ENCODE results near the gene ABHD17A.

ABHD17A gene

DNA sequence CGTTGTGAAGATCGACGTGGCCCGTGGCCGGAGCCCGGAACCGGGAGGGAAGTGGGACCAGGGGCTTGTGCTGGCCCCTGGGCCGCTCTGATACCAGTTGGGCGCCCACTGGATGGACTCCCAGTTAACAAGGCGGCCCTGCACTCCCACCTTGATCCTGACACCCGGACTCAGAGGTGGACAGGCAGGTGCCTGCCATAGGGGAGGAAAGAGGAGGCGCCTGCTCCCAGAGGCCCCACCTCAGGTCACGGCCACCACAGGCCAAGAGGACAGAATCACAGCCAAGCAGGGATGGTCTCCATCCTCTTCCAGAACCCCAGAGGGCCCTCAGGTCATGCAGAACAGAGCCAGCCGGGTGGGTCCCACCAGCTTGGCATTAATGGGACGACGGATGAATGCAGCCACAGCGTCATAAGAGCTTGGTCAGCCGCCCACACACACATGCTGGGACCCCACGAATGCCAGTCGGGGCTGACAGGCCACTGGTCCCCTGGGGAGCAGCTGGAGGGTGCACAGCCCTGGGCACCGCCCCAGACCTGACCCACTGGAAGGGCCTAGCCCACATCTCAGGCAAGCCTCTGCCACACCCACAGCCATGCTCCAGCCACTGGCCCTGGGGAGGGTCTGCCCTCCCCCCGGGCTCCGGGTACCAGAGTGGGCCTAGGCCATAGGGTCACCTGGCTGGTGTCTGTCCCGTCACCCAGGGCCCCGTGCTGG lies 12.3 kb downstream of the ABHD17A start:
- peaks cover 9% of the 10 kb centered on the region for H3K36me3 ChIP-seq (replicated peaks)

DNA sequence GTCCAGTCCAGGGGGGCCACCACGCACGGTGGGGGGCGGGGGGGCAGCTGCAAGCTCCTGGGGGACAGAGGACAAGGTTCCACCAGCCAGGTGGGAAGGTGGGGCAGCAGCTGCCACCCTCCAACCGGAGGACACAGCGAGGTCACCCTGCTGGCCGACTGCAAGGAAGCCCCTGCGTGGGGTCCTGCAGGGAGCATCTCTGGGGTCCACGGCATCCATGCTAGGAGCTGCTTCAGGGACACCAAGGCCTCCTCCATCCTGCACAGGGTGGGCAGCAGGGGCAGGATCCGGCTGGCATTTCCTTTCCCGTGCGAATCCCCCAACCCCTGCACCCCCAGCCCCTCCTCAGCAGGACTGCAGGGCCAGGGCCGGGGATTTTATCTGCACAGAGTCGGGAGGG lies 13.7 kb downstream of the ABHD17A start:
- H3K4me1 ChIP-seq: peaks cover 15% of the 10 kb centered on the region
- H3K27me3 ChIP-seq (ENCODE audit: low read depth): no peaks in the 10 kb centered on the region
- peaks cover 9% of the 10 kb centered on the region for H3K36me3 ChIP-seq (replicated peaks)
- no peaks in the 10 kb centered on the region for H3K9me3 ChIP-seq
- DNase-seq (ENCODE audit: low spot score in 2 of 2): no peak
- H3K4me3 ChIP-seq: no peak overlapping the region
- in situ Hi-C loops (cut with MboI; ENCODE audit: low sequenced_read_pairs): no loop called here

More for the DNA sequence above, 12.3 kb downstream of the ABHD17A start:
- Histone ChIP-seq H3K4me3 (peak overlapping the region; percentile 95; the same call in 1 of the 2 replicates), H3K9me3 (no peaks in the 10 kb centered on the region), H3K27me3 (ENCODE audit: low read depth) (no peaks in the 10 kb centered on the region), H3K4me1 (peaks cover 16% of the 10 kb centered on the region)
- in situ Hi-C loops (cut with MboI; ENCODE audit: low sequenced_read_pairs): no loop called here
- DNase-seq (ENCODE audit: low spot score in 2 of 2): no peak

DNA sequence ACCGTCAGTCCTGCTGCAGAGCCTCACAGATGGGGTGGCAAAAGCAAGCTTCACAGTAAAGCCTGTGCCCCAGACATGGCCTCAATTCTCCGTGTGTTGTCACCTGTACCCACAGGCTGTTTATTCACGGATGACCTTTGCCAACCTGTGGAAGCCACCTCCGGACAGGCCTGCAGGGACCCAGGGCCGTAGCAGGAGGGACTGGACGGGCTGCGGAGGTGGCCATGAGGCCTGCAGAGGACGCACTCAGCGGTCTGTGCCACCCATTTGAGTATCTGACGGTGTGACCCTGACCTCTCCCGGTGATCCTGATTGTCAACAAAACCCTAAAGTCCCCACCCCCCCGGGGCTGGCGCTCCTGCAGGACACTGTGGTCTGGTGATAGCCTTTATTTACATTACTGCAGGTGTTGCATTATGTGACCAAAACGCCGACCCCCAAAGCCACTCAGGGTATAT lies 14.1 kb downstream of the ABHD17A start:
- Histone ChIP-seq H3K4me1 (peaks cover 11% of the 10 kb centered on the region), H3K36me3 (replicated peaks) (peaks cover 9% of the 10 kb centered on the region), H3K9me3 (no peaks in the 10 kb centered on the region), H3K4me3 (no peak overlapping the region), H3K27me3 (ENCODE audit: low read depth) (no peaks in the 10 kb centered on the region)
- in situ Hi-C loops (cut with MboI; ENCODE audit: low sequenced_read_pairs): no loop called here
- no peak for DNase-seq (ENCODE audit: low spot score in 2 of 2)

DNA sequence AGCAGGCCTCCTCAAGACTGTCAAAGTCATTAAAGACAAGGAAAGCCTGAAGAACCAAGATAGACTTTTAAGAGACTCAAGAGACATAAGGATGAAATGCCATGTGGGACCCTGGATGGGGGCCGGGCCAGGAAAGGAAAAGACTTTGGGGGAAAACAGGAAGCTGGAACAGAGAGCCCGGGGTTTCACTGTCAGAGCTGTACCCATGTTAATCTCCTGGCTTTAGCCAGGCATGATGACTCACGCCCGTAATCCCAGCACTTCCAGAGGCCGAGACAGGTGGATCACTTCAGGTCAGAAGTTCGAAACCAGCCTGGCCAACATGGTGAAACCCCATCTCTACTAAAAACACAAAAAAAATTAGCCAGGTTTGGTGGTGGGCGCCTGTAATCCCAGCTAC lies 16.3 kb downstream of the ABHD17A start:
- Histone ChIP-seq H3K27me3 (ENCODE audit: low read depth) (no peaks in the 10 kb centered on the region), H3K4me1 (peaks cover 11% of the 10 kb centered on the region), H3K9me3 (no peaks in the 10 kb centered on the region), H3K4me3 (no peak overlapping the region), H3K36me3 (replicated peaks) (peaks cover 9% of the 10 kb centered on the region)
- no peak for DNase-seq (ENCODE audit: low spot score in 2 of 2)
- in situ Hi-C loops (cut with MboI; ENCODE audit: low sequenced_read_pairs): no loop called here

DNA sequence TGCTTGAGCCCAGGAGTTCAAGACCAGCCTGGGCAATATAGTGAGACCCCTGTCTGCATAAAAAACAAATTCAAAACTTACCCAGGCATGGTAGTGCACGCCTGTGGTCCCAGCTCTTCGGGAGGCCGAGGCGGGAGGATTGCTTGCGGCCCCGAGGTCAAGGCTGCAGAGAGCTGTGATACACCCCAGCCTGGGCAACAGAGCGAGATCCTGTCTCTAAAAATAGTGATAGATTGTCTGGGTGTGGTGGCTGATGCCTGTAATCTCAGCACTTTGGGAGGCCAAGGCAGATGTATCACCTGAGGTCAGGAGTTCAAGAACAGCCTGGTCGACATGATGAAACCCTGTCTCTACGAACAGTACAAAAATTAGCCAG lies 18.0 kb downstream of the ABHD17A start:
- H3K4me3 ChIP-seq: no peak overlapping the region
- in situ Hi-C loops (cut with MboI; ENCODE audit: low sequenced_read_pairs): no loop called here
- H3K36me3 ChIP-seq (replicated peaks): no peaks in the 10 kb centered on the region; the same call in 1 of the 2 replicates
- H3K27me3 ChIP-seq (ENCODE audit: low read depth): no peaks in the 10 kb centered on the region
- H3K9me3 ChIP-seq: no peaks in the 10 kb centered on the region
- peaks cover 5% of the 10 kb centered on the region for H3K4me1 ChIP-seq
- no peak for DNase-seq (ENCODE audit: low spot score in 2 of 2)

DNA sequence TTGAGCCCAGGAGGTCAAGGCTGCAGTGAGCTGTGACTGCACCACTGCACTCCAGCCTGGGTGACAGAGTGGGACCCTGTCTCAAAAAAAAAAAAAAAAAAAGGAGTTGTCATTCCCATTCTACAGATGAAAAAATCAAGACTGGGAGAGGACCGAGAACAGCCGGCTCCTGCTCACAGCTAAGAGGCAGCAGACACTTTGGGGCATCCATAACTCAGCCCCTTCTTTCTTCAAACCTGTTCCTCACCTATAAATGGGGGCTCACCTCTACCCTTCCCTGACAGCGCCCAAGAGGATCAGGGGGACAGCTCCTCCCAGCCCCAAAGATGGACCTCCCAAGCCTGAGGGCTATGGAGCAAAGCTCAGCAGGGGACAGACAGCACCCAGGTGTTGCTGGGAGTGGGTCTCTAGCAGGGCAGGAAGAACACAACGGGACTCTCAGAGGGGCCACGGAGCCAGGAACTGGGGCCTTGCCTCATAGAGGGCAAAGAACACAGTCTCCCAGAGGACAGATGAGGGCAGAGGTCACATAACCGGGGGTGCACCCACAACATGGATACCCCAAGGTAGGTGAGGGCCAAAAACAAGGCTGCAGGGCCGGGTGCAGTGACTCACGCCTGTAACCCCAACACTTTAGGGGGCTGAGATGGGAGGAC lies 18.5 kb downstream of the ABHD17A start:
- H3K9me3 ChIP-seq: no peaks in the 10 kb centered on the region
- H3K4me1 ChIP-seq: peaks cover 5% of the 10 kb centered on the region
- no peak for DNase-seq (ENCODE audit: low spot score in 2 of 2)
- no peaks in the 10 kb centered on the region for H3K27me3 ChIP-seq (ENCODE audit: low read depth)
- no peak overlapping the region for H3K4me3 ChIP-seq
- H3K36me3 ChIP-seq (replicated peaks): no peaks in the 10 kb centered on the region; the same call in 1 of the 2 replicates
- in situ Hi-C loops (cut with MboI; ENCODE audit: low sequenced_read_pairs): no loop called here

DNA sequence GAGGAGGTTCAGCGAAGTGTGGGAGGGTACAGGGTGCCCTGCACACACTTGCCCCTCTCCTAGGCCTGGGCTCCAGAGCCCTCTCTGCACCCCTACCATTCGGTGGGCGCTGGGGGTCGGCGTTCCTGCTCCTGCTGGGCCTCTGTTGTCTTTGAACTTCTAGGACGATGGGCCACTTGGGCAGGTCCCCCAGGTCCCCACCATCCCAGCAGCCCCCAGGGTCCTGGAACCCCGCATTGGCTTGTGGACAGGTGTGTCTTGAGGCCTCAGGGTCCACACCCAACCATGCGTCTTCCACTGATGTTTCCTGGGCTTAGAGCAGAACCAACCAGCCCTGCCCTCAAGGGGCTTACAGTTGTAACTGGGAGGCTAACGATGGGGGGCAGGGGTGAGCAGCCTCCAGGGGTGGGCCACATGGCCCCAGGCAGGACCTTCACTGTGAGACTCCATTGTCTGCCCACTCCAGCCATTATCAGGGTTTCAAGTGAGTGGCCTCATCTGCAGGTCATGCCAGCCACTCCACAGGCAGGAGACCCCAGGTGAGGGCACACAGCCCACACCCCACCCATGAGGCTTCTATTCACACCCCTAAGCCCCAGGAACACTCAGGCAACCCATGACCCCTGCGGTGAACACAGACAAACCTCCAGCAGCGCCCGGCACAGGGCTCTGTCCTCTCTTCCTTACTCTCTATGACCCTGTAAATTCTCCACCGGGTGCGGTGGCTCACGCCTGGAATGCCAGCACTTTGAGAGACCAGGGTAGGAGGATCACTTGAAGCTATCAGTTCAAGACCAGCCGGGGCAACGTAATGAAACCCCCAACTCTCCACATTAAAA lies 19.9 kb downstream of the ABHD17A start:
- Histone ChIP-seq H3K27me3 (ENCODE audit: low read depth) (no peaks in the 10 kb centered on the region), H3K4me3 (peak overlapping the region; percentile 75), H3K9me3 (no peaks in the 10 kb centered on the region), H3K36me3 (replicated peaks) (no peaks in the 10 kb centered on the region), H3K4me1 (peaks cover 8% of the 10 kb centered on the region)
- in situ Hi-C loops (cut with MboI; ENCODE audit: low sequenced_read_pairs): no loop called here
- DNase-seq (ENCODE audit: low spot score in 2 of 2): no peak

DNA sequence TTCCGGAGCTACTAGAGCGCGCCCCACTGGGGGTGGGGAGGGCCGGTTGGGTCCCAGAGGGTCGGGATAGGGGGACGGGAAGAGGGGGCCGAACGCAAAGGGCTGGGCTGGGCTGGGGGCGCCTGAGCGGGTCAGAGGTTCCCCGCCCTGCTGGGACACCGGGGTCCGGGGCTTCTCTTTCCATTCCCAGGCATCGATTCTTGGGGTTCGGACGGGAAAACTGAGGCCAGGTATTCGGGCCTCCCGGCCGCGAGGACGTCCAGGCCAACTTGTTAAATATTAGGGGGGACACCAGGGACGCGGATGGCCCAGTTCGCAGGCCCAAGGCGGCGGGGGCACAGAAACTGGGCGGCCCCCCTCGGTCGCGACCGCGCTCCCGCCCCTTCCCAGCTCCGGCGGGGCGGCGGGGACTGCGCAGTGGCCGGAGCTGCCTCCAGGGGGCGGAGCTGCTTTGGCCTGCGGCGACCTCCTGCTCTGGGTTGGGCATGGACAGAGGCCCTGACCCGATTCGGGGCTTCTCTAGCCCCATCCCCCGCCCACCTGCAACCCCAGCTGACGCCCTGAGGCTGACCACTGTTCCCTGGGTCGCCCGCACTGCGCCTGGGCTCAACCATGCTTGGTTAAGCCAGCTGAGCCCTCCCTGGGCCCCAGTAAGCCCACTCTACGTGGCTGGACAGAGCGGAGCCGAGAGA lies 20.7 kb downstream of the ABHD17A start:
- Histone ChIP-seq H3K4me3 (peak overlapping the region; percentile 75), H3K27me3 (ENCODE audit: low read depth) (no peaks in the 10 kb centered on the region), H3K4me1 (peaks cover 14% of the 10 kb centered on the region), H3K9me3 (no peaks in the 10 kb centered on the region), H3K36me3 (replicated peaks) (no peaks in the 10 kb centered on the region)
- in situ Hi-C loops (cut with MboI; ENCODE audit: low sequenced_read_pairs): no loop called here
- peak in 1 of 2 experiments; percentile 89 for DNase-seq (ENCODE audit: low spot score in 2 of 2)

DNA sequence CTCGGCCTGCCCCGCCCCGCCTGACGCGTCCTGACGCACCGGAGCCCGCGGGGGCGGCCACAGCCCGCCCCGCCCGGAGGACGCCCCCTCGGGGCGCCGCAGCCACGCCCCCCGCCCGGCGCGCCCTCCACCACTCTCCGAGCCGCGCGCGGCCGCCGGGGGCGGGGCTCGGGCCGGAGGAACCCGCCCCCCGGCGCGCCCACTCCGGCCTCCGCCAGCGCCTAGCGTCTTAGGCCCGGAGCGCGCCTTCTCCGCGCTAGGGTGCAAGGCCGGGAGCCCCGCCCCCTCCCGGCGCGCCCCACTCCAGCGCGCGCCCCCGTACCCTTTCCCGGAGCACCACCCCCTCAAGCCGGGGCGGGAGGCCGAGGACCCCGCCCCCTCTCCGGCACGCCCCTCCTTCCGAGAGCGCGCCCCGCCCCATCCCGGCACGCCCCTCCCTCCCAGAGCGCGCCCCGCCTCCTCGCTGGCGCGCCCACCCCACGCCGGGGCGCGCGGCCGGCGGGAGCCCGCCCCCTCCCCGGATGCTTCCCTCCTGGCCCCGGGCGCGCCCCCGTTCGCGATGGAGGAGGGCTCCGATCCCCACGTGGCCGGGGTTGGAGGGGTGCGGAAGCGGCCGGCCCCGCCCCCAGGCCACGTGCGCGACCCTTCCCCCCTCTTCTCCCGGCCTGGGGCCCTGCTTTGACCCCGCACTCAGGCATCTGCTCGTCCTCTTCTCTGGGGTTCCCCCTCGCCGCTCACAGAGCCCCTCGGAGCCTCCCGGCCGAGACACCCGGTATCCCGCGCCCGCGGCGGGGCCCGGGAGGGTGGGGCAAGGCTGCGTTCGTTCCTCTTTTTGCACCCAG lies 21.4 kb downstream of the ABHD17A start:
- H3K4me3 ChIP-seq: peak overlapping the region; percentile 75
- no peaks in the 10 kb centered on the region for H3K36me3 ChIP-seq (replicated peaks)
- peak; percentile 87 to 96 for DNase-seq (ENCODE audit: low spot score in 2 of 2)
- H3K27me3 ChIP-seq (ENCODE audit: low read depth): no peaks in the 10 kb centered on the region
- peaks cover 21% of the 10 kb centered on the region for H3K4me1 ChIP-seq
- no peaks in the 10 kb centered on the region for H3K9me3 ChIP-seq
- in situ Hi-C loops (cut with MboI; ENCODE audit: low sequenced_read_pairs): no loop called here

DNA sequence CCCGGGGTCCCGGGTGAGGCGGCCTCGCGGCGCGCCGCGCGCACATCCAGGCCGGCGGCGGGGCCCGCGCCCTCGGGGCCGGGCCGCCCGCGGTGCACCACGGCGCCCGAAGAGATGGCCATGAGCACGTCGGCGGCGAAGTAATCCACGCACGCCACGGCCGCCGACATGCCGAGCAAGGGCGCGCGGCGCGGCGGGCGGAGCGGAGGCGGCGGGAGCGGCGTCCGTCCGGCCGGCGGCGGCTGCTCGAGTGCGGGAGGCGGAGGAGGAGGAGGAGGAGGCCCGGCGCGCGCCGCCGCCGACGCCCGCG lies 22.0 kb downstream of the ABHD17A start, which contains the start of gene KLF16:
Gene KLF16 (minus strand): TSS at position 252 of the 310 bp plus-strand sequence. CDS start 82 bp downstream, at position 170.
- in situ Hi-C loops (cut with MboI; ENCODE audit: low sequenced_read_pairs): no loop called here
- H3K36me3 ChIP-seq (replicated peaks): no peaks in the 10 kb centered on the region
- DNase-seq (ENCODE audit: low spot score in 2 of 2): no peak
- H3K4me3 ChIP-seq: peak within 1 kb of the TSS; percentile 75
- H3K27me3 ChIP-seq (ENCODE audit: low read depth): no peaks in the 10 kb centered on the region
- peaks cover 21% of the 10 kb centered on the region for H3K4me1 ChIP-seq
- H3K9me3 ChIP-seq: no peaks in the 10 kb centered on the region

DNA sequence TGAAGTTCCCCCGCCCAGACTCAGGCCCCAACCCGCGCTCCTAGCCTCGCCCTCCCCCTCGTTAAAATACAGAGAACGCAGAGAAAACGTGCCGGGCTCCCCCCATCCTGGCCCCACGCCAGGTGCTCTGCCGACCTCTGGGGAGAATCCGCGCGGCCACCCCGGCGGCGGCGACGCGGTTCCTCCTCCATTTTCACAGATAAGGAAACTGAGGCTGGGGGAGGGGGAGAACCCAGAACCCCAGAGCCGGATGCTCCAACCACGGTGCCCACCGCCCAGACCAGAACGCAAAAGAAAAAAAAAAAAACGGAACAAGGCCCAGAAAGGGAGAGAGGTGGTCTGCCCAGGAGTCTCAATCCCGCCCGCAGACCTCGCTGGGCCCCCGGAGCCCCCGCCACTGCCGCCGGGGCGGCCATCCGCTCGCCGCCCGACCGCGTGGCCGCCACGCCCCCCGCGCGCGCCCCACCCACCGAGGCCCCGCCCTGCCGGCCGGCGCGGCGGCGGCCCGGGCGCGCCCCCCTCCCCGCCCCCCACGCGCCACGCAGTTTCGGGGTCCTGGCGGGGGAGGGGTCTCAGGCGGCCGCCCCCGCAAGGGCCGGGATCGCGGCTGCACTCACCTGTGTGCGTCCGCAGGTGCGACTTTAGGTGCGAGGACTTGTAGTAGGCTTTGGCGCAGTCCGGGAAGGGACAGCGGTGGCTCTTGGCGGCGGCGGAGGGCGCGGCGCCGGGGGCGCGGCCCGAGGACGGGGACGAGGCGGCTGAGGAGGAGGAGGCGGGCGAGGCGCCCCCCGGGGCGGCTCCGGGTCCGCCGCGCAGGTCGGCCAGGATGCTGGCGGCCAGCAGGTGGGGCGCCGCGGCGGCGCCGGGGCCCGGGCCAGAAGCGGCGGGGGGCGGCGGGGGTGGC lies 22.6 kb downstream of the ABHD17A start:
- DNase-seq (ENCODE audit: low spot score in 2 of 2): peak in 1 of 2 experiments; percentile 69
- in situ Hi-C loops (cut with MboI; ENCODE audit: low sequenced_read_pairs): no loop called here
- H3K9me3 ChIP-seq: no peaks in the 10 kb centered on the region
- peak overlapping the region; percentile 75 for H3K4me3 ChIP-seq
- peaks cover 21% of the 10 kb centered on the region for H3K4me1 ChIP-seq
- no peaks in the 10 kb centered on the region for H3K36me3 ChIP-seq (replicated peaks)
- H3K27me3 ChIP-seq (ENCODE audit: low read depth): no peaks in the 10 kb centered on the region

DNA sequence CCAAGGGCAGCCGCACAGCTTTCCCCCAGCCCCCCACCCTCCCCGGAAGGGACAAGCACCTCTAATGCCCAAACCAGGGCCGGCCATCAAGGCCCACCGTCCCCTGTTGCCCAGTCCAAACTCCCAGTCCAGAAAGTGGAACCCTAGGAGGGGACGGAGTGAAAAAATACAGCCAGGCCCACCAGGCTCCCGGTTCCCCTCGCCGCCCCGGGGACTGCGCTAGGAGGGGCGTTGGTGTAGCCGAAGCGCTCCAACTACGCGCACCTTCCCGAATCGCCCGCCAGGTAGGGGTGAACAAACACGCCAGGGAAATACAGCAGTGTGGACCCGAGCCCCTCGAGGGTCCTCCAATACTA lies 23.2 kb downstream of the ABHD17A start:
- peaks cover 27% of the 10 kb centered on the region for H3K4me1 ChIP-seq
- in situ Hi-C loops (cut with MboI; ENCODE audit: low sequenced_read_pairs): no loop called here
- no peaks in the 10 kb centered on the region for H3K36me3 ChIP-seq (replicated peaks)
- DNase-seq (ENCODE audit: low spot score in 2 of 2): no peak
- no peaks in the 10 kb centered on the region for H3K27me3 ChIP-seq (ENCODE audit: low read depth)
- no peaks in the 10 kb centered on the region for H3K9me3 ChIP-seq
- peak overlapping the region; percentile 75 for H3K4me3 ChIP-seq
